GM13976 (cell line): ENCODE measurements around the gene CRACDL.

ENCODE experiments used
- DNase-seq: peaks from one replicate; pipeline ENCODE4 v3.0.0; 2012; ENCODE audit warnings: low spot score
- CTCF ChIP-seq: IDR thresholded peaks from 2 replicates; pipeline ENCODE4 v1.5.1; 2012; ENCODE audit warnings: borderline replicate concordance, mild to moderate bottlenecking; ENCODE audit not compliant: insufficient read depth; ENCODE audit errors: extremely low read depth, missing control alignments, control extremely low read depth
- in situ Hi-C: fragments of 300-500 bp; cut with MboI; formaldehyde crosslinking; loops from one replicate; pipeline ENCODE4 v1.12.0; 2022; ENCODE audit warnings: low sequenced_read_pairs, mixed read lengths, inconsistent platforms; ENCODE audit not compliant: unreplicated experiment

Gene CRACDL

GRCh38 chr2:98839292-98839691, 96.7 kb downstream of the CRACDL start:
- in situ Hi-C loops, result loop anchor here (10.0 to 25.0 kb wide), 2 partner anchors 184 to 427 kb away; no protein-coding TSS in a partner anchor
- TF ChIP-seq CTCF, result no peak
- DNase-seq, result no peak

- TF ChIP-seq CTCF, result no peak
- in situ Hi-C loops, result loop anchor here (10.0 to 25.0 kb wide), 2 partner anchors 181 to 424 kb away; no protein-coding TSS in a partner anchor
- no peak for DNase-seq
These were observed 100.1 kb downstream of the CRACDL start for GRCh38 chr2:98835831-98836385.

GRCh38 chr2:98833917-98834263, 102.1 kb downstream of the CRACDL start:
- no peak for DNase-seq
- TF ChIP-seq CTCF, result no peak
- in situ Hi-C loops, result loop anchor here (10.0 to 25.0 kb wide), 2 partner anchors 179 to 422 kb away; no protein-coding TSS in a partner anchor

GRCh38 chr2:98833172-98833916, 102.7 kb downstream of the CRACDL start:
- no peak for DNase-seq
- no peak for TF ChIP-seq CTCF
- in situ Hi-C loops, result loop anchor here (10.0 to 25.0 kb wide), 2 partner anchors 179 to 421 kb away; no protein-coding TSS in a partner anchor

- TF ChIP-seq CTCF, result no peak
- in situ Hi-C loops, result loop anchor here (10.0 to 25.0 kb wide), 2 partner anchors 177 to 420 kb away; no protein-coding TSS in a partner anchor
- no peak for DNase-seq
These were observed 103.9 kb downstream of the CRACDL start for GRCh38 chr2:98832172-98832571.

GRCh38 chr2:98830571-98831145, 105.4 kb downstream of the CRACDL start:
- in situ Hi-C loops, result loop anchor here (10.0 to 25.0 kb wide), 2 partner anchors 176 to 418 kb away; no protein-coding TSS in a partner anchor
- TF ChIP-seq CTCF, result no peak

More at GRCh38 chr2:98830571-98831145, 105.4 kb downstream of the CRACDL start:
- DNase-seq, result no peak
